IMR-90 (cell line): ENCODE results near the gene ELF2. TPM values are rescaled to one million over a fixed set of nuclear protein-coding genes. Genes with fewer than 3 reads are reported as not detected.

Experiments used
- ATAC-seq: fragments of 200-7000 bp; cut with Tn5 transposase; 2 replicates; pipeline ENCODE4 v1.9.1; 2020; ENCODE audit warnings: low read depth, mild to moderate bottlenecking, moderate library complexity
- BruUV-seq: library from RNA; stranded (reverse); fragments of 400-500 nt; replicated peaks from 2 replicates; lab custom pipeline; 2021; lab: Mats Ljungman, UMichigan
- CTCF ChIA-PET: fragments of 300-600 bp; formaldehyde crosslinking; extraction: SDS; loops from one replicate; lab custom pipeline; 2021; ENCODE audit warnings: antibody characterized with exemption; lab: Yijun Ruan, JAX
- POLR2A ChIA-PET: fragments of 300-600 bp; sonication (Branson Sonifier 250); formaldehyde crosslinking; loops from one replicate; lab custom pipeline; 2022; ENCODE audit warnings: antibody characterized with exemption; ENCODE audit not compliant: unreplicated experiment; lab: Charles Lee
- DNase-seq: peaks from one replicate; pipeline ENCODE4 v3.0.0; 2013
- H2AFZ ChIP-seq: replicated peaks from 2 replicates; pipeline ENCODE3; 2013; ENCODE audit warnings: low read length, mild to moderate bottlenecking; ENCODE audit not compliant: poor library complexity
- H2AK5ac ChIP-seq: 2 replicates; pipeline ENCODE4 v1.6.1; 2013; ENCODE audit warnings: low read depth, low read length, inconsistent platforms
- H2AK9ac ChIP-seq: replicated peaks from 2 replicates; pipeline ENCODE3; 2013; ENCODE audit warnings: mild to moderate bottlenecking, low read depth, low read length, moderate library complexity; ENCODE audit not compliant: poor library complexity
- H2BK120ac ChIP-seq: 2 replicates; pipeline ENCODE4 v1.6.1; 2013; ENCODE audit warnings: low read depth, low read length, inconsistent platforms
- H2BK15ac ChIP-seq: 3 replicates; pipeline ENCODE4 v1.6.1; 2013; ENCODE audit warnings: low read depth, low read length, inconsistent platforms
- H2BK20ac ChIP-seq: 2 replicates; pipeline ENCODE4 v1.6.1; 2013; ENCODE audit warnings: low read depth, mild to moderate bottlenecking, inconsistent platforms, low read length, moderate library complexity
- H2BK5ac ChIP-seq: 2 replicates; pipeline ENCODE4 v1.6.1; 2013; ENCODE audit warnings: mild to moderate bottlenecking, low read depth, low read length, inconsistent platforms; ENCODE audit not compliant: poor library complexity, severe bottlenecking
- H3K14ac ChIP-seq: replicated peaks from 2 replicates; pipeline ENCODE4 v1.6.1; 2013; ENCODE audit warnings: low read depth, low read length, inconsistent platforms
- H3K18ac ChIP-seq: 2 replicates; pipeline ENCODE4 v1.6.1; 2013; ENCODE audit warnings: low read depth, low read length, control low read depth
- H3K23ac ChIP-seq: 2 replicates; pipeline ENCODE4 v1.6.1; 2013; ENCODE audit warnings: low read depth, low read length, inconsistent platforms
- H3K27ac ChIP-seq: 2 replicates; pipeline ENCODE4 v1.5.1; 2013; ENCODE audit warnings: mild to moderate bottlenecking, control low read depth, low read length; ENCODE audit not compliant: insufficient read depth
- H3K27me3 ChIP-seq: 2 replicates; pipeline ENCODE4 v1.6.1; 2013; ENCODE audit warnings: low read length; ENCODE audit not compliant: control insufficient read depth, insufficient read depth
- H3K36me3 ChIP-seq: 2 replicates; pipeline ENCODE4 v1.6.1; 2013; ENCODE audit warnings: low read length, mixed read lengths; ENCODE audit not compliant: control insufficient read depth, insufficient read depth
- H3K4ac ChIP-seq: 2 replicates; pipeline ENCODE4 v1.6.1; 2013; ENCODE audit warnings: low read depth, low read length, inconsistent platforms
- H3K4me1 ChIP-seq: 2 replicates; pipeline ENCODE4 v1.6.1; 2013; ENCODE audit warnings: low read length, mixed read lengths; ENCODE audit not compliant: control insufficient read depth, insufficient read depth
- H3K4me2 ChIP-seq: 2 replicates; pipeline ENCODE4 v1.6.1; 2013; ENCODE audit warnings: low read depth, mild to moderate bottlenecking, control low read depth, low read length, moderate library complexity
- H3K4me3 ChIP-seq: 2 replicates; pipeline ENCODE4 v1.5.1; 2013; ENCODE audit warnings: low read depth, mild to moderate bottlenecking, control low read depth, low read length, moderate library complexity; ENCODE audit not compliant: insufficient read depth
- H3K56ac ChIP-seq: 2 replicates; pipeline ENCODE4 v1.6.1; 2013; ENCODE audit warnings: low read length, inconsistent platforms; ENCODE audit not compliant: insufficient read depth; ENCODE audit errors: extremely low read depth
- H3K79me1 ChIP-seq, 2 experiments: 2 replicates each; pipeline ENCODE4 v1.6.1; 2013; ENCODE audit warnings: low read length in 2 of 2, inconsistent platforms in 1 of 2, low read depth in 1 of 2
- H3K9ac ChIP-seq: 2 replicates; pipeline ENCODE4 v1.6.1; 2013; ENCODE audit warnings: low read depth, low read length, control low read depth
- H3K9me1 ChIP-seq: 2 replicates; pipeline ENCODE4 v1.6.1; 2013; ENCODE audit warnings: low read length, inconsistent platforms; ENCODE audit not compliant: insufficient read depth
- H3K9me3 ChIP-seq: 2 replicates; pipeline ENCODE4 v1.6.1; 2013; ENCODE audit warnings: low read length; ENCODE audit not compliant: control insufficient read depth, insufficient read depth
- H4K20me1 ChIP-seq: 2 replicates; pipeline ENCODE4 v1.6.1; 2013; ENCODE audit warnings: low read length, inconsistent platforms; ENCODE audit not compliant: insufficient read depth
- H4K5ac ChIP-seq: 2 replicates; pipeline ENCODE4 v1.6.1; 2013; ENCODE audit warnings: mild to moderate bottlenecking, low read depth, low read length, control low read depth
- H4K8ac ChIP-seq, 2 experiments: 2 replicates each; pipeline ENCODE4 v1.6.1; 2013; ENCODE audit warnings: low read depth in 2 of 2, low read length in 2 of 2, control low read depth in 1 of 2, inconsistent platforms in 1 of 2
- H4K91ac ChIP-seq: 2 replicates; pipeline ENCODE4 v1.6.1; 2013; ENCODE audit warnings: low read depth, low read length, inconsistent platforms; ENCODE audit not compliant: insufficient read depth
- FOS ChIP-seq: fragments of 150-350 bp; IDR thresholded peaks from 2 replicates; pipeline ENCODE4 v1.6.1; 2016; ENCODE audit warnings: low read depth, low read length
- NFE2L2 ChIP-seq: fragments of 150-350 bp; IDR thresholded peaks from 2 replicates; pipeline ENCODE4 v1.6.1; 2016; ENCODE audit warnings: low read depth, mild to moderate bottlenecking, low read length
- SMC3 ChIP-seq: fragments of 150-350 bp; IDR thresholded peaks from 2 replicates; pipeline ENCODE4 v1.6.1; 2016; ENCODE audit warnings: low read depth, mild to moderate bottlenecking, antibody characterized with exemption, low read length, moderate library complexity
- WGBS, 2 experiments: methylation state at CpG; one replicate each; pipeline versions ENCODE4 v1.1.5 to v1.1.7; 2013; ENCODE audit warnings: missing lambda C conversion rate in 2 of 2; ENCODE audit not compliant: insufficient read length in 1 of 2; ENCODE audit errors: extremely low coverage in 2 of 2; 5-methylcytosine and 5-hydroxymethylcytosine counted together
- dilution Hi-C: fragments of 300-500 bp; cut with HindIII; formaldehyde crosslinking; loops from one replicate; pipeline ENCODE4 v1.14.3; 2018; ENCODE audit warnings: low sequenced_read_pairs; ENCODE audit not compliant: unreplicated experiment
- in situ Hi-C: fragments of 300-500 bp; cut with MboI; formaldehyde crosslinking; loops from 3 replicates; pipeline ENCODE4 v1.14.3; 2019; ENCODE audit warnings: low sequenced_read_pairs, inconsistent platforms, mixed read lengths
- intact Hi-C: fragments of 100-400 bp; cut with micrococcal nuclease; formaldehyde crosslinking; loops from 2 replicates; pipeline ENCODE4 v1.10.0; 2022
- polyA plus RNA-seq, 3 experiments: library from polyadenylated mRNA; depleted of rRNA; stranded (reverse); fragments of >200 nt; gene quantifications; 2 replicates each; pipeline ENCODE4 v1.2.3, GENCODE V29; 2012; ENCODE audit warnings: low replicate concordance in 1 of 3
- total RNA-seq: library from RNA; depleted of rRNA; stranded (reverse); fragments of >200 nt; gene quantifications from 2 replicates; pipeline ENCODE4 v1.2.3, GENCODE V29; 2012

Gene ELF2
- total and polyA plus RNA-seq, 2 of the 4 experiments (the other 2 are of a cell fraction), result 14.5 to 42.3 TPM

DNA sequence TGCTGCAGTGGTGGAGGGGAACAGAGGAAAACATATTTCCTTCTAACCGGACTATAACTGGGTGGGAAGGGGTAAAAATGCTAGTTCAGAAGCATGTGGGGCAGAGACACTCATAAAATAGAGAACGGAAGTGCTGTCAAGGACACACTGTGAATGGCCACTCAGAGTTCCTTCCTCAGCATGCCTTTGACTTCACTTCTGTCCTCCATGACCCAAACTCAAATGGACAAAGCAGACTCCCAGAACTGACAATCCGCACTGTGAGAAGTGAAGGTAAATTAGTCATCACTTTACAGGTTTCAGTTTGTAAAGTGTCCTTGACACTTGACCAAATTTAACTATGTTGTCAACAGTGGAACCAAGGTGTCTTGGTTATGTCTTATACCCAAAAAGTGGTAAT, 30.2 kb upstream of the ELF2 start:
- no peak for ATAC-seq

More for the DNA sequence above, 30.2 kb upstream of the ELF2 start:
- Histone ChIP-seq H3K23ac (no peak overlapping the region), H2AK5ac (no peak overlapping the region), H3K4me1 (0 out of 2 replicates have a peak, but pooled peaks cover 2% of the 10 kb centered on the region), H3K9me1 (no peaks in the 10 kb centered on the region), H3K27me3 (no peaks in the 10 kb centered on the region), H4K20me1 (no peaks in the 10 kb centered on the region), H2BK20ac (no peak overlapping the region), H2AK9ac (no peak overlapping the region), H3K9ac (no peak overlapping the region), H3K18ac (no peak overlapping the region), H2BK120ac (no peak overlapping the region), H3K14ac (no peak overlapping the region), H4K5ac (no peak overlapping the region), H3K79me1 (no peaks in the 10 kb centered on the region), H3K56ac (no peak overlapping the region), H4K8ac (no peak overlapping the region), H3K4me3 (no peak overlapping the region), H2BK15ac (no peak overlapping the region), H2AFZ (no peak overlapping the region), H3K4me2 (no peak overlapping the region), H3K36me3 (no peaks in the 10 kb centered on the region), H3K27ac (no peak overlapping the region), H3K4ac (no peak overlapping the region), H4K91ac (no peak overlapping the region), H2BK5ac (no peak overlapping the region), H3K9me3 (no peaks in the 10 kb centered on the region)
- ChIA-PET POLR2A (no interaction called here), CTCF (no interaction called here)
- intact Hi-C loops (loop anchor here (10.0 kb wide), 1 partner anchor 358 kb away; no protein-coding TSS in a partner anchor), dilution Hi-C loops (no loop called here), in situ Hi-C loops (no loop called here)
- WGBS, 2 experiments, result no CpG with 5 or more reads among the region's 3 CpGs
- no TSS peak for BruUV-seq
- no peak for DNase-seq
- TF ChIP-seq FOS, result no peak
- no peak for TF ChIP-seq NFE2L2
- no peak for TF ChIP-seq SMC3
